Gastroesophageal sphincter (tissue), 4 donors: Measurements from ENCODE around the gene KRTAP9-2. TPM values are rescaled to one million over a fixed set of nuclear protein-coding genes. Genes with fewer than 3 reads are reported as not detected.
"Not testable (repeated sequence)": the region's sequence is repeated elsewhere in the genome, so short reads cannot be mapped to it uniquely, and the experiment has no call there.

Experiments used
- ATAC-seq: fragments of 150-250 bp; one replicate; pipeline ENCODE4 v1.9.1; 2016; ENCODE audit warnings: mild to moderate bottlenecking, moderate library complexity
- H3K27ac ChIP-seq, 4 donors: fragments of 200-600 bp; sonication (generic) in 3 of 4; 1 replicate in 3 of 4; 2 replicates in 1 of 4; pipeline ENCODE4 v1.5.1; 2016 to 2019
- H3K27me3 ChIP-seq: fragments of 200-600 bp; sonication (generic); one replicate; pipeline ENCODE4 v1.5.1; 2019
- H3K36me3 ChIP-seq, 2 donors: fragments of 200-600 bp; sonication (generic); one replicate each; pipeline ENCODE4 v1.5.1; 2019; ENCODE audit warnings: control low read depth in 1 of 2
- H3K4me1 ChIP-seq, 3 donors: fragments of 200-600 bp; sonication (generic); 1 replicate in 2 of 3; 2 replicates in 1 of 3; pipeline ENCODE4 v1.5.1; 2016 to 2019; ENCODE audit warnings: control low read depth in 2 of 3
- H3K4me3 ChIP-seq, 2 donors: fragments of 200-600 bp; sonication (generic); one replicate each; pipeline ENCODE4 v1.5.1; 2019; ENCODE audit warnings: mild to moderate bottlenecking in 1 of 2, moderate library complexity in 1 of 2
- H3K9me3 ChIP-seq, 3 donors: fragments of 200-600 bp; sonication (generic); one replicate each; pipeline ENCODE4 v1.5.1; 2017 to 2019; ENCODE audit warnings: control low read depth in 2 of 3
- EP300 ChIP-seq: sonication (generic); formaldehyde crosslinking; IDR thresholded peaks from one replicate; pipeline ENCODE4 v1.6.1; 2017; ENCODE audit warnings: antibody characterized with exemption, mild to moderate bottlenecking
- POLR2A ChIP-seq, 2 donors: fragments of 450-650 bp; IDR thresholded peaks; one replicate each; pipeline ENCODE4 v1.6.1; 2017; ENCODE audit warnings: antibody characterized with exemption in 2 of 2, mild to moderate bottlenecking in 2 of 2, moderate library complexity in 1 of 2
- POLR2AphosphoS5 ChIP-seq: sonication (generic); formaldehyde crosslinking; IDR thresholded peaks from one replicate; pipeline ENCODE4 v1.6.1; 2017; ENCODE audit warnings: antibody characterized with exemption
- WGBS, 2 donors: methylation state at CpG; one replicate each; pipeline ENCODE4 v1.1.5; 2018; ENCODE audit warnings: low coverage in 1 of 2; 5-methylcytosine and 5-hydroxymethylcytosine counted together
- total RNA-seq, 4 donors: library from RNA; depleted of rRNA; stranded (reverse); fragments of >200 nt; gene quantifications; one replicate each; pipeline ENCODE4 v1.1.0, GENCODE V29; 2016
- TF ChIP-seq, protein P1 (sequence below), 4 experiments: fragments of 200-600 bp in 2 of 4; fragments of 450-650 bp in 2 of 4; sonication (generic) in 1 of 4; IDR thresholded peaks; one replicate each; pipeline ENCODE4 v1.5.1; 2017 to 2019; ENCODE audit warnings: antibody characterized with exemption in 4 of 4, mild to moderate bottlenecking in 2 of 4, moderate library complexity in 2 of 4

Gene KRTAP9-2, protein sequence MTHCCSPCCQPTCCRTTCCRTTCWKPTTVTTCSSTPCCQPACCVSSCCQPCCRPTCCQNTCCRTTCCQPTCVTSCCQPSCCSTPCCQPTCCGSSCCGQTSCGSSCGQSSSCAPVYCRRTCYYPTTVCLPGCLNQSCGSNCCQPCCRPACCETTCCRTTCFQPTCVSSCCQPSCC
- not detected for total RNA-seq

DNA sequence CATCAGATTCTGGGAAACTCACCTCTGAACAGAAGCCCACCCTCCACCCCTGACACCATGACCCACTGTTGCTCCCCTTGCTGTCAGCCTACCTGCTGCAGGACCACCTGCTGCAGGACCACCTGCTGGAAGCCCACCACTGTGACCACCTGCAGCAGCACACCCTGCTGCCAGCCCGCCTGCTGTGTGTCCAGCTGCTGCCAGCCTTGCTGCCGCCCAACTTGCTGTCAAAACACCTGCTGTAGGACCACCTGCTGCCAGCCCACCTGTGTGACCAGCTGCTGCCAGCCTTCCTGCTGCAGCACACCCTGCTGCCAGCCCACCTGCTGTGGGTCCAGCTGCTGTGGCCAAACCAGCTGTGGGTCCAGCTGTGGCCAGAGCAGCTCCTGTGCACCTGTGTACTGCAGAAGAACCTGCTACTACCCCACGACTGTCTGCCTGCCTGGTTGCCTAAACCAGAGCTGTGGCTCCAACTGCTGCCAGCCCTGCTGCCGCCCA is at the start of gene KRTAP9-2:
Gene KRTAP9-2, plus strand, starts transcription at position 51 of the 498 bp plus-strand sequence. Its CDS starts 7 bp downstream, at position 58.
- not testable (repeated sequence) for H3K9me3 ChIP-seq, H3K4me1 ChIP-seq, H3K36me3 ChIP-seq, ATAC-seq, H3K27ac ChIP-seq, H3K4me3 ChIP-seq
- H3K27me3 ChIP-seq, result peaks cover 14% of the 10 kb centered on the region
- no CpG with 5 or more reads among the region's 4 CpGs for WGBS, 2 donors

DNA sequence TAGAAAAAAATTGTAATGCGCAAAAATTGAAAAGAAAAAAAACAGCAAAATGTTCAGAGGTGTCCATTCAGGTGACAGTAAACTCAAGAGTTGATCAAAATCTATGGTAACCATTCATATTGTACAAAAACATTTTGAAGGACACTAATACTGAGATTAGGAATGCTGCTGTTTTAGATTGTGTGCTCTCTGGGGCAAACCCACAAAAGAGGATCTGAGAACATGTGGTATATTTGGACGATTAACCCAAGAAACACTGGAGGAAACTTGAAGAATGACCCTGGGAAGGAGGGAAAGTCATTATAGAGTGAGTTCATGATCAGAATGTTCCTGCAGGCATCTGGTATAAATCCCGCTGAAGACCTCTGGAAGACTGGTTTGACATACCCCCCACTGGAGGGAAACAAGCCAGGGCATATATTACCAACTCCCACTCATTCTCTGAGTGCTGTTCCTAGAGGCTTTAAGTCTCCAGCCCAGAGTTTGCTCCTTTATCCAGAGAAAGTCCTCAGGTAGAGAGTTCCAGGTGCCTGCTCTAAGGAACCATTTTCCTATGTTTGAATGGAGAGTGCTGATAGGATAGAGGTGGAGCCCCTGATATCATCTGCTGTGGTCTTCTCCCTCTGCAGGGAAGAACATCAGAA is 49.6 kb upstream of the KRTAP9-2 start:
- H3K27me3 ChIP-seq, result peaks cover 11% of the 10 kb centered on the region
- no peaks in the 10 kb centered on the region for H3K9me3 ChIP-seq
- ATAC-seq, result no peak
- 70 to 72% methylated on average over 2 to 3 of the region's 3 CpGs for WGBS, 2 donors
- H3K27ac ChIP-seq, result no peak overlapping the region
- no peak overlapping the region for H3K4me3 ChIP-seq
- no peaks in the 10 kb centered on the region for H3K36me3 ChIP-seq
- TF ChIP-seq POLR2AphosphoS5 (no peak), EP300 (no peak), POLR2A (IDR thresholded peaks at IDR 0.05) (no peak)
- TF ChIP-seq, protein P1, sequence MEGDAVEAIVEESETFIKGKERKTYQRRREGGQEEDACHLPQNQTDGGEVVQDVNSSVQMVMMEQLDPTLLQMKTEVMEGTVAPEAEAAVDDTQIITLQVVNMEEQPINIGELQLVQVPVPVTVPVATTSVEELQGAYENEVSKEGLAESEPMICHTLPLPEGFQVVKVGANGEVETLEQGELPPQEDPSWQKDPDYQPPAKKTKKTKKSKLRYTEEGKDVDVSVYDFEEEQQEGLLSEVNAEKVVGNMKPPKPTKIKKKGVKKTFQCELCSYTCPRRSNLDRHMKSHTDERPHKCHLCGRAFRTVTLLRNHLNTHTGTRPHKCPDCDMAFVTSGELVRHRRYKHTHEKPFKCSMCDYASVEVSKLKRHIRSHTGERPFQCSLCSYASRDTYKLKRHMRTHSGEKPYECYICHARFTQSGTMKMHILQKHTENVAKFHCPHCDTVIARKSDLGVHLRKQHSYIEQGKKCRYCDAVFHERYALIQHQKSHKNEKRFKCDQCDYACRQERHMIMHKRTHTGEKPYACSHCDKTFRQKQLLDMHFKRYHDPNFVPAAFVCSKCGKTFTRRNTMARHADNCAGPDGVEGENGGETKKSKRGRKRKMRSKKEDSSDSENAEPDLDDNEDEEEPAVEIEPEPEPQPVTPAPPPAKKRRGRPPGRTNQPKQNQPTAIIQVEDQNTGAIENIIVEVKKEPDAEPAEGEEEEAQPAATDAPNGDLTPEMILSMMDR (IDR thresholded peaks at IDR 0.05), result no peak
- no peaks in the 10 kb centered on the region for H3K4me1 ChIP-seq

DNA sequence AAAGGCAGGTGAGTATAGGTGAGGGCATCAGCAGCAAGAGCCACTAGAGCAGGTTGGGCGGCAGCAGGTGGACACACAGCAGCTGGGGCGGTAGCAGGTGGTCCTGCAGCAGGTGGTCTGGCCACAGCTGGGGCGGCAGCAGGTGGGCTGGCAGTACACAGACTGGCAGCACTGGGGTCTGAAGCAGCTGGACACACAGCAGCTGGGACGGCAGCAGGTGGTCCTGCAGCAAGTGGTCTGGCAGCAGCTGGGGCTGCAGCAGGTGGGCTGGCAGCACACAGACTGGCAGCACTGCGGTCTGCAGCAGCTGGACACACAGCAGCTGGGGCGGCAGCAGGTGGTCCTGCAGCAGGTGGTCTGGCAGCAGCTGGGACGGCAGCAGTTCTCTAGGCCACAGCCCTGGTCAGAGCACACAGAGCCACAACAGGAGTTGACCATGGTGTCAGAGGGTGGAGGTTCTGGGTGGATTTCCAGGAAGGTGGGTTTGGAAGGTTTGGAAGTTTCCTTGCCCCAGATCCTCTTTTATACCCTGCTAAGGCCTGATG is 48.6 kb upstream of the KRTAP9-2 start, which contains the start of gene KRTAP4-2:
Gene KRTAP4-2, minus strand, starts transcription at position 495 of the 545 bp plus-strand sequence. Its CDS starts 57 bp downstream, at position 438.
- Histone ChIP-seq H3K27ac (no peak within 1 kb of the TSS), H3K4me1 (no peaks in the 10 kb centered on the region), H3K9me3 (no peaks in the 10 kb centered on the region), H3K27me3 (peaks cover 11% of the 10 kb centered on the region), H3K36me3 (no peaks in the 10 kb centered on the region), H3K4me3 (no peak within 1 kb of the TSS)
- no peak for ATAC-seq
- 68% methylated on average over 3 of the region's 7 CpGs; no CpG with 5 or more reads in 1 of the 2 donors for WGBS, 2 donors
- TF ChIP-seq POLR2AphosphoS5 (no peak), EP300 (no peak), POLR2A (IDR thresholded peaks at IDR 0.05) (no peak)
- TF ChIP-seq, protein P1 (IDR thresholded peaks at IDR 0.05), result no peak

DNA sequence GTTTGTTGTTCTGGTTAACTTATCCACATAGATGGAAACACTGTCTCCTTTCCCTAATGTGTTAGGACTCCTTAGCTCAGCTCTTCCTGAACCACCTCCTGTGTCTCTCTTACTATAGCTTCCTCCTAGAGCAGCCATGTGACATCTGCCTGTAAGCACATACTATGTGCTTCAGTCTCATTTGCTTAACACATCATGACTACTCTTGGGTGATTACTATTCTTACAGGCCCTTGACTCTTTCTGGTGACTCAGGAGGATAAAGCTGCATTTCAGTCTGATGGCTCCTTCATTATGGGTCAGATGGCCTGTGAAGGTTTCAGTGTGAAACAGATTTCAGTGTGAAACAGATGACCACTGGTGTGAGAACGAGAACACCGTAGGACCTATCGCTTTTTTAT is 48.1 kb upstream of the KRTAP9-2 start:
- no peak for ATAC-seq
- no peaks in the 10 kb centered on the region for H3K9me3 ChIP-seq
- no peaks in the 10 kb centered on the region for H3K36me3 ChIP-seq
- 81 to 82% methylated on average over 3 of the region's 3 CpGs for WGBS, 2 donors
- TF ChIP-seq POLR2A (IDR thresholded peaks at IDR 0.05) (no peak), POLR2AphosphoS5 (no peak), EP300 (no peak)
- TF ChIP-seq, protein P1 (IDR thresholded peaks at IDR 0.05), result no peak
- no peak overlapping the region for H3K4me3 ChIP-seq
- H3K27me3 ChIP-seq, result peaks cover 11% of the 10 kb centered on the region
- H3K27ac ChIP-seq, result no peak overlapping the region
- no peaks in the 10 kb centered on the region for H3K4me1 ChIP-seq

DNA sequence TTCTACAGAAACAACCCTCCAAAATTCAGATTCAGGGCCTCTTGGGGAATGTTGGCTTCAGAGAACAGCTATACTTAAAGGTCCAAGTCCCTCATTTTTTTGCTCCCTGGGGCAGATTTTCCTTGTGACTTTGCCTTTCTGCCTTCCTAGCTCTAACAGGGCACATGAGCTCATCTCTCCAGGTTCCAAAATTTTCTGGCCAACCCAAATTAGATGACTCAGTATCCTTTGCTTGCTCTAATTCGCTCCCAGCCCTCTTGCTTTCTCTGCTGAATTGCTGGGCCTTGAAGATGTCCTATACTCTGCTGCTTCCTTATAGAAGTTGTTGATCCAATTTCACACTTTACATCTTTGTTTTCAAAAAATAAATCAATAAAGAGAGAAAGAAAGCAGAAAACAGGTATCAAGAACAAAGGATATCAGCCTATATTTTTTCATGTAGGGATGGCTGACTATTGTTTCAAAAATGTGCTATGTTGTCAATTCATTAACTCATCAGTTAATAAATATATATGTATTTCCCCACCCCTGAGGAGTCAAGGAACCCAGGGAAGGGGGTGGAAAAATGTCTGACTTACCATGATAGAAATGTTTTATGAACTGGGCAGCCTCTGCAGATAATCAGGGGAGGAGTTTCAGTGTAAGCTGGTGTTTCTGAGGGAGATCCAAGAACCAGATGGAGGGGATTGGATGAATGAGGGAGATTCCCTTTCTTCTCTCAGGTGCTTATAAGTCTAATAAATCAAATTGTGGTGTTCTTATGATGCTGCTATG is 47.4 kb upstream of the KRTAP9-2 start:
- 60 to 63% methylated on average over 1 of the region's 1 CpG for WGBS, 2 donors

More for the DNA sequence above, 47.4 kb upstream of the KRTAP9-2 start:
- Histone ChIP-seq H3K9me3 (no peaks in the 10 kb centered on the region), H3K4me3 (no peak overlapping the region), H3K36me3 (no peaks in the 10 kb centered on the region), H3K27ac (no peak overlapping the region), H3K4me1 (no peaks in the 10 kb centered on the region), H3K27me3 (peaks cover 16% of the 10 kb centered on the region)
- TF ChIP-seq POLR2A (IDR thresholded peaks at IDR 0.05) (no peak), EP300 (no peak), POLR2AphosphoS5 (no peak)
- TF ChIP-seq, protein P1 (IDR thresholded peaks at IDR 0.05), result no peak
- ATAC-seq, result no peak
